Spleen (tissue), 11 donors: Measurements from ENCODE around the gene LMF1. TPM values are rescaled to one million over a fixed set of nuclear protein-coding genes. Genes with fewer than 3 reads are reported as not detected.
"Not testable (repeated sequence)": the region's sequence is repeated elsewhere in the genome, so short reads cannot be mapped to it uniquely, and the experiment has no call there.

Experiments
- DNase-seq: peaks from one replicate; pipeline ENCODE4 v3.0.0-alpha.2; 2020
- H3K27ac ChIP-seq, 8 donors: fragments of 200-600 bp; sonication (generic) in 7 of 8; 1 replicate in 4 of 8; 2 replicates in 4 of 8; pipeline versions ENCODE4 v1.5.0 to v1.8.0; 2016 to 2021; ENCODE audit warnings: inconsistent platforms in 4 of 8, mild to moderate bottlenecking in 4 of 8, moderate library complexity in 1 of 8
- H3K27me3 ChIP-seq, 7 donors: fragments of 200-600 bp; sonication (generic) in 6 of 7; replicated peaks in 1 of 7; 1 replicate in 4 of 7; 2 replicates in 3 of 7; pipeline versions ENCODE4 v1.5.0 to v1.8.0; 2016 to 2021; ENCODE audit warnings: inconsistent platforms in 3 of 7, mild to moderate bottlenecking in 1 of 7
- H3K36me3 ChIP-seq, 6 donors: fragments of 200-600 bp; sonication (generic) in 5 of 6; 1 replicate in 4 of 6; 2 replicates in 2 of 6; pipeline versions ENCODE4 v1.5.0 to v1.8.0; 2016 to 2021; ENCODE audit warnings: inconsistent platforms in 2 of 6
- H3K4me1 ChIP-seq, 6 donors: fragments of 200-600 bp; sonication (generic) in 5 of 6; 1 replicate in 3 of 6; 2 replicates in 3 of 6; pipeline versions ENCODE4 v1.5.0 to v1.8.0; 2016 to 2021; ENCODE audit warnings: inconsistent platforms in 3 of 6
- H3K4me3 ChIP-seq, 8 donors: fragments of 200-600 bp; sonication (generic) in 7 of 8; 1 replicate in 4 of 8; 2 replicates in 4 of 8; pipeline versions ENCODE4 v1.5.0 to v1.8.0; 2016 to 2021; ENCODE audit warnings: inconsistent platforms in 4 of 8, mild to moderate bottlenecking in 4 of 8, moderate library complexity in 2 of 8
- H3K9me3 ChIP-seq, 8 donors: fragments of 200-600 bp; sonication (generic) in 7 of 8; 1 replicate in 4 of 8; 2 replicates in 4 of 8; pipeline versions ENCODE4 v1.5.0 to v1.8.0; 2016 to 2021; ENCODE audit warnings: inconsistent platforms in 4 of 8
- CTCF ChIP-seq, 11 experiments: fragments of 200-600 bp in 7 of 11; fragments of 450-650 bp in 4 of 11; sonication (generic) in 4 of 11; IDR thresholded peaks in 8 of 11; conservative IDR thresholded peaks in 3 of 11; 1 replicate in 7 of 11; 2 replicates in 4 of 11; pipeline versions ENCODE4 v1.4.0 to v1.8.0; 2016 to 2021; ENCODE audit warnings: antibody characterized with exemption in 11 of 11, inconsistent platforms in 4 of 11, mild to moderate bottlenecking in 1 of 11
- POLR2A ChIP-seq, 3 donors: fragments of 450-650 bp; IDR thresholded peaks; one replicate each; pipeline ENCODE4 v1.5.1; 2017; ENCODE audit warnings: antibody characterized with exemption in 3 of 3, mild to moderate bottlenecking in 1 of 3
- POLR2AphosphoS5 ChIP-seq, 3 donors: sonication (generic); formaldehyde crosslinking; IDR thresholded peaks; one replicate each; pipeline ENCODE4 v1.5.1; 2017; ENCODE audit warnings: antibody characterized with exemption in 3 of 3
- WGBS, 5 donors: extraction: QIAGEN DNeasy Blood & Tissue Kit in 3 of 5; methylation state at CpG; one replicate each; pipeline versions ENCODE4 v1.1.5 to v1.1.7; 2013 to 2018; 5-methylcytosine and 5-hydroxymethylcytosine counted together
- intact Hi-C: fragments of 100-400 bp; cut with DNase I; formaldehyde crosslinking; loops from one replicate; pipeline ENCODE4 v1.15.0; 2023; ENCODE audit warnings: low total_unique reads
- polyA plus RNA-seq, 3 donors: library from polyadenylated mRNA; stranded (reverse); fragments of 200-250 nt; gene quantifications; one replicate each; pipeline ENCODE4 v1.2.1, GENCODE V29; 2013
- total RNA-seq, 7 donors: library from RNA; depleted of rRNA in 3 of 7; stranded (reverse); fragments of >200 nt in 3 of 7; fragmentation: NEBNext Ultra II Directional in 4 of 7; extraction: Animal tissue kit (Norgen Biotek cat#: 25700) in 4 of 7; gene quantifications; one replicate each; pipeline versions ENCODE4 v1.1.0 to v1.2.1, GENCODE V29; 2016 to 2021
- donor health status: healthy with polysubstance abuse.
- donor health status: DM: no; HTN: no; CAD: no; lungs with moderate emphysema.
- donor health status: DM: no; HTN: no; CAD: no.
- donor health status: Bipolar disorder and iron deficiency.
- donor health status: healthy.
- donor health status: DM: no; HTN: no; CAD: no.
- donor health status: DM: yes; HTN: yes; CAD: no.

LMF1 gene
- total and polyA plus RNA-seq, 10 donors = 10.4 to 57.6 (median 32.5) TPM

- no peaks in the 10 kb centered on the region for H3K9me3 ChIP-seq
- no peak for DNase-seq
- no peak overlapping the region for H3K27ac ChIP-seq
- no peaks in the 10 kb centered on the region for H3K27me3 ChIP-seq
- 81 to 90% (median 88%) methylated on average over 11 to 22 of the region's 22 CpGs for WGBS, 5 donors
- peaks cover 0 to 48% (median 25%) of the 10 kb centered on the region in 6 donors for H3K36me3 ChIP-seq
- no peak for TF ChIP-seq POLR2AphosphoS5 (IDR thresholded peaks at IDR 0.05)
- H3K4me3 ChIP-seq = no peak overlapping the region
- H3K4me1 ChIP-seq = peaks cover 0 to 8% (median 4%) of the 10 kb centered on the region in 6 donors
- intact Hi-C loops = no loop called here
Measured at GRCh38 chr16:951660-952301, 19.0 kb downstream of the LMF1 start.

GRCh38 chr16:950733-951573 lies 19.8 kb downstream of the LMF1 start:
- DNase-seq, H3K27ac ChIP-seq, intact Hi-C loops, H3K27me3 ChIP-seq, H3K9me3 ChIP-seq, H3K4me3 ChIP-seq: not testable (repeated sequence)
- peaks cover 0 to 56% (median 30%) of the 10 kb centered on the region in 6 donors for H3K36me3 ChIP-seq
- H3K4me1 ChIP-seq = peaks cover 0 to 16% (median 9%) of the 10 kb centered on the region in 6 donors
- 79 to 92% (median 91%) methylated on average over 22 to 27 of the region's 27 CpGs for WGBS, 5 donors

- WGBS, 5 donors = 85 to 96% (median 92%) methylated on average over 13 to 18 of the region's 18 CpGs
- DNase-seq, intact Hi-C loops: not testable (repeated sequence)
Measured at GRCh38 chr16:948767-949166, 22.0 kb downstream of the LMF1 start.

GRCh38 chr16:947922-948303 lies 22.9 kb downstream of the LMF1 start:
- WGBS, 5 donors = 86 to 94% (median 89%) methylated on average over 17 of the region's 17 CpGs
- H3K9me3 ChIP-seq, H3K27ac ChIP-seq, H3K4me3 ChIP-seq, H3K27me3 ChIP-seq, intact Hi-C loops: not testable (repeated sequence)
- peak; percentile 1 for DNase-seq
- Histone ChIP-seq H3K36me3 (peaks cover 0 to 60% (median 25%) of the 10 kb centered on the region in 6 donors), H3K4me1 (peaks cover 0 to 17% (median 9%) of the 10 kb centered on the region in 6 donors)

More at GRCh38 chr16:948767-949166, 22.0 kb downstream of the LMF1 start:
- Histone ChIP-seq H3K4me1 (peaks cover 0 to 17% (median 9%) of the 10 kb centered on the region in 6 donors), H3K36me3 (peaks cover 0 to 59% (median 25%) of the 10 kb centered on the region in 6 donors)
- H3K9me3 ChIP-seq, H3K4me3 ChIP-seq, H3K27me3 ChIP-seq, H3K27ac ChIP-seq: not testable (repeated sequence)

GRCh38 chr16:947255-947921 lies 23.4 kb downstream of the LMF1 start:
- no peaks in the 10 kb centered on the region for H3K27me3 ChIP-seq
- no peak for TF ChIP-seq CTCF (IDR thresholded peaks at IDR 0.05 in 8 of 11, conservative IDR thresholded peaks at IDR 0.05 in 3 of 11)
- peak in 1 of 3 donors; percentile 12 for TF ChIP-seq POLR2AphosphoS5 (IDR thresholded peaks at IDR 0.05)
- no peak for TF ChIP-seq POLR2A (IDR thresholded peaks at IDR 0.05)
- peaks cover 0 to 13% (median 6%) of the 10 kb centered on the region in 8 donors for H3K9me3 ChIP-seq
- DNase-seq = no peak
- peaks cover 0 to 61% (median 23%) of the 10 kb centered on the region in 6 donors for H3K36me3 ChIP-seq
- H3K27ac ChIP-seq = no peak overlapping the region
- H3K4me1 ChIP-seq = peaks cover 0 to 17% (median 9%) of the 10 kb centered on the region in 6 donors
- intact Hi-C loops = no loop called here
- 69 to 84% (median 76%) methylated on average over 17 to 21 of the region's 21 CpGs for WGBS, 5 donors
- H3K4me3 ChIP-seq = no peak overlapping the region
